Stimulated activated naive B cell treated with anti-CD40 and anti-IgM and Interleukin-4, amounts not matched to agents 10 μg/mL and 1 μg/mL and 100 μg/mL, for 72 hours (primary cell): Measurements from ENCODE around the gene CAMTA1.
"Not testable (repeated sequence)": the region's sequence is repeated elsewhere in the genome, so short reads cannot be mapped to it uniquely, and the experiment has no call there.

Source experiments
- ATAC-seq, 2 donors: fragments of 150-1000 bp; cut with Tn5 transposase; replicated peaks; 2 replicates each; pipeline ENCODE4 v1.10.0; 2021; ENCODE audit warnings: moderate library complexity in 1 of 2
- DNase-seq: peaks from one replicate; pipeline ENCODE4 v3.0.0; 2021
- H3K27ac Mint-ChIP-seq: one replicate; pipeline ENCODE4 v1.8.0; 2022; ENCODE audit warnings: mild to moderate bottlenecking, mixed read lengths
- H3K27me3 Mint-ChIP-seq, 2 donors: one replicate each; pipeline ENCODE4 v1.8.0; 2022; ENCODE audit warnings: mixed read lengths in 2 of 2
- H3K36me3 Mint-ChIP-seq, 2 donors: one replicate each; pipeline ENCODE4 v1.8.0; 2022; ENCODE audit warnings: mixed read lengths in 2 of 2, mild to moderate bottlenecking in 1 of 2
- H3K4me1 Mint-ChIP-seq, 2 donors: one replicate each; pipeline ENCODE4 v1.8.0; 2022; ENCODE audit warnings: mixed read lengths in 2 of 2, mild to moderate bottlenecking in 1 of 2
- H3K4me3 Mint-ChIP-seq, 2 donors: one replicate each; pipeline ENCODE4 v1.8.0; 2022; ENCODE audit warnings: mild to moderate bottlenecking in 2 of 2, mixed read lengths in 2 of 2, moderate library complexity in 1 of 2
- H3K9me3 Mint-ChIP-seq, 2 donors: one replicate each; pipeline ENCODE4 v1.8.0; 2022; ENCODE audit warnings: mixed read lengths in 2 of 2, mild to moderate bottlenecking in 1 of 2

Gene CAMTA1

DNA sequence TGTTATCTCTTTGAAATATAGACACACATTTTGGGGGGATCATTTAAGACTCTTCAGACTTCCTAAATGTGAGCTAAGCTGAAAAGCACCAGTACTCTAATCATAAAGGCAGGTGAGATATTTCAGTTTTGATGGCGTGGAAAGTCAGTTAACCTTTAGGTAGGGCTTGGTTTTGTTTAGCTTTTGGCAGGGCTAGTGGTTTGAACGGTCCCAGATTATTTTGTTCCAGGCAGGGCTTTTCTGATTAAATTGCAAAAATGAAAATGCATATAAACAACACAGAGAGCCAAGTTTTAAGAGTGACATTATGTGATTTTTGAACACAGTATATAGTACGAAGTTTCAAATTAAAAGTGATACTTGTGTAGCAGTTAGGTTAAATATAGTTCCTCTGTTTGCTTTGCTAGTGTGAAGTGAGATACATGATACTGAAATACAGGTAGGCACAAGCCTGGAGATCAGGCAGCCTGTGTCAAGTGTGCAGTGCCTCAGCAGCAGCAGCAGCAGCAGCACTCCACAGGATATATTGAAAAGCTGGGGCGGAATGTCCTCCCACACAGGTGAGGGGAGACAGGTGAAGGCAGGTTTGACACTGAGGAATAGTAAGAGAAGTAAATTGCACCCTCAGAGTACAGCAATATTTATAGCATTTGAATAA is 47.4 kb downstream of the CAMTA1 start:
- peaks cover 7 to 32% of the 10 kb centered on the region in 2 donors for H3K36me3 Mint-ChIP-seq
- no peak for DNase-seq
- no peaks in the 10 kb centered on the region for H3K9me3 Mint-ChIP-seq
- no peak overlapping the region for H3K4me3 Mint-ChIP-seq
- ATAC-seq: no peak
- H3K27me3 Mint-ChIP-seq: no peaks in the 10 kb centered on the region
- peak overlapping the region; percentile 63 for H3K27ac Mint-ChIP-seq
- peaks cover 4 to 11% of the 10 kb centered on the region in 2 donors for H3K4me1 Mint-ChIP-seq

GRCh38 chr1:6833804-6834203 is 48.5 kb downstream of the CAMTA1 start:
- no peak overlapping the region for H3K4me3 Mint-ChIP-seq
- DNase-seq (no peak), ATAC-seq (no peak)
- H3K9me3 Mint-ChIP-seq: no peaks in the 10 kb centered on the region
- no peaks in the 10 kb centered on the region for H3K27me3 Mint-ChIP-seq
- peaks cover 11 to 30% of the 10 kb centered on the region in 2 donors for H3K36me3 Mint-ChIP-seq
- H3K4me1 Mint-ChIP-seq: peaks cover 4 to 5% of the 10 kb centered on the region in 2 donors
- no peak overlapping the region for H3K27ac Mint-ChIP-seq

- no peak for DNase-seq
- Mint-ChIP-seq H3K27ac (no peak overlapping the region), H3K9me3 (no peaks in the 10 kb centered on the region), H3K36me3 (peaks cover 10 to 30% of the 10 kb centered on the region in 2 donors), H3K4me1 (peaks cover 4 to 7% of the 10 kb centered on the region in 2 donors), H3K4me3 (no peak overlapping the region), H3K27me3 (no peaks in the 10 kb centered on the region)
- no peak for ATAC-seq
These were observed 49.1 kb downstream of the CAMTA1 start for GRCh38 chr1:6834366-6834765.

DNA sequence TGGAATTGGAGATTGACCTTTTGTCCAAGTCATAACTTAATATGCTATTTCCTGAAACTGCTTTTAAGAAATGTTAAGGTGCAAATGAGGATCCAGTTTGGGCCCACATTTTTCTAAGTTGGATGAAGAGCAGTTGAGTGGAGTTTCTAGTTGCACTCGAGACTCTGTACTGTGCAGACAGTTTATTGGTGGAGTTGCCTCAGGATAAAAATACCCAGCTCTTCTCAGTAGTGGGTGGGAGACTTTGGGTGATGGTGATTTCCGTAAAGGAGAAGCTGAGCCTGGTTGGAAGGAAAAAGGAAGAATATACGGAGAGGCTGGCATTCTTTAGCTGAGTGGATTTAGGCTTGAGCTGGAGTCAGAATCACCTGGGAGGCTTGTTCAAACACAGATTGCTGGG is 49.9 kb downstream of the CAMTA1 start:
- H3K4me1 Mint-ChIP-seq: peaks cover 7 to 11% of the 10 kb centered on the region in 2 donors
- DNase-seq: no peak
- H3K27me3 Mint-ChIP-seq: no peaks in the 10 kb centered on the region
- peaks cover 12 to 32% of the 10 kb centered on the region in 2 donors for H3K36me3 Mint-ChIP-seq
- H3K4me3 Mint-ChIP-seq: no peak overlapping the region
- ATAC-seq: no peak
- no peaks in the 10 kb centered on the region for H3K9me3 Mint-ChIP-seq
- H3K27ac Mint-ChIP-seq: no peak overlapping the region

DNA sequence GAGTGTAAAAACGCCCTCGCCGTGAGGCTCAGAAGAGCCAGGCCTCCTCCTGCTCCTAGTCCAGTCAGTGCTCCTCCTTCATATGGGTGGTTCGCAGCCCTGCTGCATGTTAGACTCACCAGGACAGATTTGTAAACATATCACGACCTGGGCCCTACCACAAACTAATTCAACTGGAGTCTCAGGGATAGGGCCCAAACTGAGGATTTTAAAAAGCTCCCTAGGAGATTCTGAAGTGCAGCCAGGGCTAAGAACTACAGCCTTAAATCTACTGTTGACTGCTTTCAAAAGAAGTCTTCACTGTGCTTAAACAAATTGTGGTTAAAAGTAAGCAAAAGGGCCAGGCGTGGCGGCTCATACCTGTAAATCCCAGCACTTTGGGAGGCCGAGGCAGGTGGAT is 57.0 kb downstream of the CAMTA1 start:
- H3K9me3 Mint-ChIP-seq: peaks cover 0 to 6% of the 10 kb centered on the region in 2 donors
- no peak overlapping the region for H3K4me3 Mint-ChIP-seq
- no peak for ATAC-seq
- H3K4me1 Mint-ChIP-seq: peaks cover 10 to 11% of the 10 kb centered on the region in 2 donors
- no peak for DNase-seq
- no peak overlapping the region for H3K27ac Mint-ChIP-seq
- H3K36me3 Mint-ChIP-seq: peaks cover 47 to 64% of the 10 kb centered on the region in 2 donors
- H3K27me3 Mint-ChIP-seq: no peaks in the 10 kb centered on the region

DNA sequence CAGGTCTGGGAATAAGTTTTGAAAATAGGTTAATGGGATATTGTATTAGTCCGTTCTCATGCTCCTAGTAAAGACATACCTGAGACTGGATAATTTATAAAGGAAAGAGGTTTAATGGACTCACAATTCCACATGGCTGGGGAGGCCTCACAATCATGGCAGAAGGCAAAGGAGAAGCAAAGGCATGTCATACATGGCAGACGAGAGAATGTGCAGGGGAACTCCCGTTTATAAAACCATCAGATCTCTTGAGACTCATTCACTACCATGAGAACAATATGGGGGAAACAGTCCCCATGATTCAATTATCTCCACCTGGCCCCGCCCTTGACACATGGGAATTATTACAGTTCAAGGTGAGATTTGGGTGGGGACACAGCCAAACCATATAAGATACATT is 60.5 kb downstream of the CAMTA1 start:
- H3K27ac Mint-ChIP-seq, H3K27me3 Mint-ChIP-seq, DNase-seq, ATAC-seq, H3K9me3 Mint-ChIP-seq, H3K4me3 Mint-ChIP-seq, H3K4me1 Mint-ChIP-seq: not testable (repeated sequence)
- H3K36me3 Mint-ChIP-seq: peaks cover 50 to 64% of the 10 kb centered on the region in 2 donors

DNA sequence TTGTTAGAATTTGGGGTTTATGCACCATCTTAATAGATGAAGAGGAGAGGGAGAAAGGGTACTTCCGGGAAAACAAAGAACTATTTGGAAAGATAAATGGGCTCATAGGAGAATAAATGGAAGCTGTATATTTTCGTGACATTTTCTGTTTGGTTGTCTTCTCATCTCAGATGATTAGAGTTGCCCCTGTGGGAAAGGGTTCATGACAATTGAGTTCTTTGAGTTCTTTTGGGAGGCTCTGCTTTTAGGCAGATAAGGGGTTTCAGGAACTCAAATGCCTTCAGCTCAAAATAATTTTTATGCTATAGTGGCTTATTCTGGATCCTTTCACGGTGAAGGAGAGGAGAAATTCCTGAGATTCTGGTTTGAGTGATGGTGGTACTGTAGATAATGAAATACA is 63.6 kb downstream of the CAMTA1 start:
- H3K4me3 Mint-ChIP-seq: no peak overlapping the region
- H3K36me3 Mint-ChIP-seq: peaks cover 59 to 71% of the 10 kb centered on the region in 2 donors
- peaks cover 0 to 10% of the 10 kb centered on the region in 2 donors for H3K9me3 Mint-ChIP-seq
- no peaks in the 10 kb centered on the region for H3K27me3 Mint-ChIP-seq
- no peaks in the 10 kb centered on the region for H3K4me1 Mint-ChIP-seq
- DNase-seq (no peak), ATAC-seq (no peak)
- H3K27ac Mint-ChIP-seq: no peak overlapping the region

DNA sequence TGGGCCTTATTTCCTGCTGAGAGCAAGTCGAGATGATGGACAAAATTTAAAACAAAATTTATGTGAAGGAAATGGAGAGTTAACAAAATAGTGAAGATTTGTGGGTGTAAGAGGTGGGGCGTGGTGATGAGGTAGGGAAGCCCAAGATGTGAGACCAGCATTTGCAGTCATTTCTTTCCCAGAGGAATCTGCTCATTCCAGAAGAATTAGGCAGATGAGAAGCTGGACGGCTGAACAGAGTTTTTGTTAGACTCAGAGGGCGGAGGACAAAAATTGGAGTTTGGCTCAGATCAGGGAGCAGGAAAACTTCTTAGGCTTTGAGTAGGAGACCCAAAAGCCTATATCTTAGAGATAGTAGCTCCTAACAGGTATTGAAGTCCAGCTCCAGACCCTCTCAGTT is 65.3 kb downstream of the CAMTA1 start:
- no peak for ATAC-seq

DNA sequence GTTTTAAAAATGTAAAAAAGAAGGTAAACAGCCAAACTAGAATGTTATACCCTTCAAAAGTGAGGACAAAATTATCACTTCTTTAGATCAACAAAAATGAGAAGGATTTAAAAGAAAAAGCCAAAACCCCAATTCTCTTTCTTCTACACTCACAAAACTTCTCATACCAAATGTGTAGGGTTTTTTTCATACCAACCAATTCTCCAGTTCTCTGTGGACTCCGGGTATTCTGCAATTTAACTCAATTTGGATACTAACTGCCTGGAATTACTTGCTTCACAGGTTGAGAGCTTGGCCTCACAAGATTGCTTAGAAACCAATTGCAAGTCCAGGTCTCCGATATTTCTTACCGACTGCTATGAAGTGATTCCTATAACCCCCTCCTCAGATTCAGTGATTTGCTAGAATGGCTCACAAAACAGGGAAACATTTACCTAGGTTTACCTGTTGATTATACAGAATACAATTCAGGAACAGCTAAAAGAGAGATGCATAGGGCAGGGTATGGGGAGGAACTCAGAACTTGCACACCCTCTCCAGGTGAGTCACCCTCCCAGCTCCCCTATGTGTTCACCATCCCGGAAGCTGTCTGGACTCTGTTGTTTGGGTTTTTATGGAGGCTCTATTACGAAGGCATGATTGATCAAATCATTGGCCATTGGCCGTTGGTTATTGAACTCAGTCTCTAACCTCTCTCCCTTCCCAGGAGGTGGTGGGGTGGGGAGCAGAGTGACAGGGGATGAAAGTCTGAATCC is 67.1 kb downstream of the CAMTA1 start:
- ATAC-seq (no peak), DNase-seq (no peak)
- Mint-ChIP-seq H3K36me3 (peaks cover 48 to 62% of the 10 kb centered on the region in 2 donors), H3K27ac (no peak overlapping the region), H3K4me3 (no peak overlapping the region), H3K27me3 (no peaks in the 10 kb centered on the region), H3K9me3 (peaks cover 0 to 4% of the 10 kb centered on the region in 2 donors), H3K4me1 (peaks cover 0 to 7% of the 10 kb centered on the region in 2 donors)

More for the DNA sequence above, 65.3 kb downstream of the CAMTA1 start:
- Mint-ChIP-seq H3K27ac (no peak overlapping the region), H3K9me3 (peaks cover 0 to 8% of the 10 kb centered on the region in 2 donors), H3K27me3 (no peaks in the 10 kb centered on the region), H3K4me3 (no peak overlapping the region), H3K4me1 (no peaks in the 10 kb centered on the region), H3K36me3 (peaks cover 53 to 67% of the 10 kb centered on the region in 2 donors)
- no peak for DNase-seq

- Mint-ChIP-seq H3K36me3 (peaks cover 41 to 53% of the 10 kb centered on the region in 2 donors), H3K27ac (no peak overlapping the region), H3K9me3 (peaks cover 0 to 4% of the 10 kb centered on the region in 2 donors), H3K4me1 (peaks cover 0 to 10% of the 10 kb centered on the region in 2 donors), H3K27me3 (no peaks in the 10 kb centered on the region), H3K4me3 (no peak overlapping the region)
- no peak for ATAC-seq
- no peak for DNase-seq
These were observed 68.9 kb downstream of the CAMTA1 start for GRCh38 chr1:6854166-6854565.

GRCh38 chr1:6857831-6858230 is 72.6 kb downstream of the CAMTA1 start:
- ATAC-seq: no peak

GRCh38 chr1:6858596-6858995 is 73.3 kb downstream of the CAMTA1 start:
- Mint-ChIP-seq H3K4me1 (peaks cover 5 to 15% of the 10 kb centered on the region in 2 donors), H3K27me3 (no peaks in the 10 kb centered on the region), H3K36me3 (peaks cover 18 to 32% of the 10 kb centered on the region in 2 donors), H3K4me3 (no peak overlapping the region), H3K27ac (no peak overlapping the region), H3K9me3 (no peaks in the 10 kb centered on the region)
- no peak for DNase-seq
- no peak for ATAC-seq

More at GRCh38 chr1:6857831-6858230, 72.6 kb downstream of the CAMTA1 start:
- no peak for DNase-seq
- Mint-ChIP-seq H3K36me3 (peaks cover 23 to 35% of the 10 kb centered on the region in 2 donors), H3K9me3 (peaks cover 0 to 1% of the 10 kb centered on the region in 2 donors), H3K4me3 (no peak overlapping the region), H3K27me3 (no peaks in the 10 kb centered on the region), H3K4me1 (peaks cover 5 to 12% of the 10 kb centered on the region in 2 donors), H3K27ac (no peak overlapping the region)

DNA sequence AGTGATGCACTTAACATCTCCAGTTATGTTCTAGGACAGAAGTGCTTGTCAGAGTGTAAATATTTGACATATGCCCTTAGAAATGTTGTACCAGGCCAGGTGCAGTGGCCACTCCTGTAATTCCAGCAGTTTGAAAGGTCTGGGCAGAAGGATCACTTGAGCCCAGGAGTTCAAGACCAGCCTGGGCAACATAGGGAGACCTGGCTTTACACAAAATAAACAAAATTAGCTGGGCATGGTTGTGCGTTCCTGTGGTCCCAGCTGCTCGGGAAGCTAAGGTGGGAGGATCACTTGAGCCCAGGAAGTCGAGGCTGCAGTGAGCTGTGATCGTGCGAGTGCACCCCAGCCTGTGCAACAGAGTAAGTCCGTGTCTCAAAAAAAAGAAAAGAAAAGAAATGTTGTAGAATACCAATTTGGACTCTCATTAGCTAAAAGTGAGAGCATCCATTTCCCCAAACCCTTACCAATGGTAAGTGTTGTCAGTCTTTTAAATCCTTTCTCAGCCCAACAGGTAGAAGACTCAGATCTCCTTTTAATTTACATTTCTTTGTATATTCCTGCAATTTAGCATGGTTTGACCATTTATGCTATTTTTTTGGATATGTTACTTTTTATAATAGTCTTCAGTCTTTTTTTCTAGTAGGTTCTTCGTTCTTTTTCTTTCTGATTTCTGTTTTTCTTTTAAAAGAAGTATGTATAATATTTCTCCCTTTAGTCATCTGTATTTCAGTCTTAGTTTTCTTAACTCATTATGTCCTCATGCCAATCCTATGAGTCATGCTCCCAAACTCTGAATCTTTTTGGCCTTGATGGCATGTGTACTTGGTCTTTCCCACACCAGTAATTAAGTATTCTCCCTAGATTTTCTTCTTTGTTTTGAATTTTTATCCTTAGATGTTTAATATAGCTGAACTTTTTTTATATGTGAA is 74.4 kb downstream of the CAMTA1 start:
- H3K9me3 Mint-ChIP-seq: no peaks in the 10 kb centered on the region
- no peak overlapping the region for H3K4me3 Mint-ChIP-seq
- no peak overlapping the region for H3K27ac Mint-ChIP-seq
- peaks cover 5 to 23% of the 10 kb centered on the region in 2 donors for H3K4me1 Mint-ChIP-seq
- no peak for DNase-seq
- ATAC-seq: no peak
- no peaks in the 10 kb centered on the region for H3K27me3 Mint-ChIP-seq
- H3K36me3 Mint-ChIP-seq: peaks cover 23 to 38% of the 10 kb centered on the region in 2 donors

- no peaks in the 10 kb centered on the region for H3K27me3 Mint-ChIP-seq
- no peaks in the 10 kb centered on the region for H3K9me3 Mint-ChIP-seq
- no peak for ATAC-seq
- H3K4me3 Mint-ChIP-seq: no peak overlapping the region
- no peak overlapping the region for H3K27ac Mint-ChIP-seq
- no peak for DNase-seq
- peaks cover 6 to 23% of the 10 kb centered on the region in 2 donors for H3K4me1 Mint-ChIP-seq
- H3K36me3 Mint-ChIP-seq: peaks cover 19 to 31% of the 10 kb centered on the region in 2 donors
These were observed 75.1 kb downstream of the CAMTA1 start for GRCh38 chr1:6860401-6860800.
